HG02678 (cell line): Measurements from ENCODE around the gene PARN.

ENCODE experiments used
- ATAC-seq: cut with Tn5 transposase; IDR thresholded peaks from one replicate; pipeline ENCODE4 v1.9.1; 2021; ENCODE audit warnings: mild to moderate bottlenecking, moderate library complexity; ENCODE audit not compliant: unreplicated experiment

The PARN gene

DNA sequence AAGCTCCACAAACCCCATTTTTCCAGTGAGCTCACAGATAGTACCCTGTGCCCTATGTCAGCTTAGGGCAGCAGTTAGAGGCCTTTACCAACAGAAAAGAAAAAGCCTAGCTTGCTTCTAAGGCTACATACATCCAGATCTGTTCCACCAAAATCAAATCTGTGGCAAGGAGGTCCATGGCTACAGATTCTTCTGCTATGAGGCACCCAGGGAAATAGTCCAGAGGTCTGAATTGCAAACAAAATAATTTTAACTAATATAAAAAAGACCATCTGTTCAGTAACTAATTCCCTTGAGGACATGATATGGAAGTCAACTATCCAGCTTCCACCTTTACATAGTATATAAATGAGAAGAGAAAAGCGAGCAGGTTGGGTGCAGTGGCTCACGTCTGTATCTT, 129.3 kb downstream of the PARN start:
- ATAC-seq, result no peak

DNA sequence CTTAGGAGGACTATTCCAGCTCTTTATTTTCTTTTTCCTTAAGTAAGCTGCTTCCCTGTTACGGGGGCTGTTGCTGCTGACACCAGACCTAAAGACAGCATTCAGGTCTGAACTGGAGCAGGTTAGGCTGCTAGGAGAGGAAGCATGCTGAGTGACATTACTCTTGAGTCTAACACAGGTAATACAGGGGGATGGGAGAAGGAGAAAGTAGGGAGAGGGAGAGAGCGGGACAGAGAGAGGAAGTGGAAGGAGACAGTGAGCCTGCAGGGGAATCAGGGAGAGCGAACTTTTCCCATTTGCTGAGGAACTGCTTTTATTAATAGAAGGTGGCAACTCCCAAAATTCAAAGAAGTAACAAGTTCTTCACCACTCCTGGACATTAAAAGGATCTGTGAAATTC, 130.9 kb downstream of the PARN start:
- no peak for ATAC-seq

DNA sequence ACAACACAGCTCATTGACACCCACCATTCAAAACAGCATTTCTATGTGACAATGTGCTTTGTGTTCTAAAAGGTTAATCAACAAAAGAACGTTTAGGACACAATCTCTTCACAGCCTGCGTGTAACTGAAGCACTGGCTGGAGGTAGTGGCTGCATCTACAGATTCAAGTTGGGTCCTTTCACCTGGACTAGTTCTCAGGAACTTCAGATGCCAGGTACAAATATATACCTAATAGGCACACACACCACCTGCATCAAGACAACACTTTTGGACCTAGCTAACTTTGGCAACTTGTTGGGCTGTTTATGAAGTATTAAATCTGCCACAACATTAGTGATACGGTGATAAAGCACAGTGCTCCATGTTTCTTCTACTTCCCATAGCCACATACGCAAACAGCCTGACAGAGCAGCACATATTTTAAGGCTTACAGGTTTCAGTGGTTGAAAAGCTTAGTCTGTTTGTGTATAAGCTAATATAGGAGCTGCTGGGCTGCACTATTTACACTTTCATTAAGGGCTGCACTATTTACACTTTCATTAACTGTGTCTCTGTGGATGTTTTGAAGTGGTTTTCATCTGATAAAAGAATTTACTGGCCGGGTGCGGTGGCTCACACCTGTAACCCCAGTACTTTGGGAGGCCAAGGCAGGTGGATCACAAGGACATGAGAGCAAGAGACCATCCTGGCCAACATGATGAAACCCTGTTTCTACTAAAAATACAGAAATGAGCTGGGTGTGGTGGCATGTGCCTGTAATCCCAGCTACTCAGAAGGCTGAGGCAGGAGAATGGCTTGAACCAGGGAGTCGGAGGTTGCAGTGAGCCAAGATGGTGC, 132.6 kb downstream of the PARN start:
- no peak for ATAC-seq

- no peak for ATAC-seq
These were observed 133.3 kb downstream of the PARN start for GRCh38 chr16:14496786-14497185.

DNA sequence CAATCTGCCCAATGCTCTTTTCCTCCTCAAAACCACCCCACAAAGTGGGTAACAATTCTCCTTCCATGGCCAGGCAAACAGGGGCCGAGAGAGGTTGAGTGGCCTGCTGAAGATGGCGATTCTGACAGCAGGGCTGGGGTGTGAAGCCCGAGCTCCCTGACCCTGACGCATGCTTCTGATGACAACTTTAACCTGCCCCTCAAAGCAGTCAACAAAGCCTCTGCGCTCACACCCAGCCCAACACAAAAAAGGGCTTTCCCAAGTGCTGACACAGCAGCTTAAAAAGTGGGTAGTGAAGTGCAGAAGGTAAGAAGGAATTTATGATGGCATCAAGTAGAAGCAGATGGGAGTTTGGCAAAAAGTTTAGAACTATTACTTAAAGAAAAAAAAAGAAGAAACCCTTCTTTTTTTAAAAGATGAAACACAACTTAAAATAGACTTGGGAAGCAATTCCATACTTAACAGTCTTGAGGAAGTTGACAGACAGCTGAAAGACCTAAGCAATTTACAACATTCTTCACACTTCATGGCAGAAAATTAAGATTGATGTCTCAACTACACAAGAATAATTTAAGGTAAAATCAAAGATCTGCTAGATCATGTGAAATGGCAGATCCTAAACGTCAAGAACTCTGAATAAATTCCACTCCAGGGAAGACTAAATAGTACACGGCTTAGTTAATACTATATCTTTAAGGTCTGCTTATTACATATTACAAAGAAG, 133.9 kb downstream of the PARN start:
- no peak for ATAC-seq

DNA sequence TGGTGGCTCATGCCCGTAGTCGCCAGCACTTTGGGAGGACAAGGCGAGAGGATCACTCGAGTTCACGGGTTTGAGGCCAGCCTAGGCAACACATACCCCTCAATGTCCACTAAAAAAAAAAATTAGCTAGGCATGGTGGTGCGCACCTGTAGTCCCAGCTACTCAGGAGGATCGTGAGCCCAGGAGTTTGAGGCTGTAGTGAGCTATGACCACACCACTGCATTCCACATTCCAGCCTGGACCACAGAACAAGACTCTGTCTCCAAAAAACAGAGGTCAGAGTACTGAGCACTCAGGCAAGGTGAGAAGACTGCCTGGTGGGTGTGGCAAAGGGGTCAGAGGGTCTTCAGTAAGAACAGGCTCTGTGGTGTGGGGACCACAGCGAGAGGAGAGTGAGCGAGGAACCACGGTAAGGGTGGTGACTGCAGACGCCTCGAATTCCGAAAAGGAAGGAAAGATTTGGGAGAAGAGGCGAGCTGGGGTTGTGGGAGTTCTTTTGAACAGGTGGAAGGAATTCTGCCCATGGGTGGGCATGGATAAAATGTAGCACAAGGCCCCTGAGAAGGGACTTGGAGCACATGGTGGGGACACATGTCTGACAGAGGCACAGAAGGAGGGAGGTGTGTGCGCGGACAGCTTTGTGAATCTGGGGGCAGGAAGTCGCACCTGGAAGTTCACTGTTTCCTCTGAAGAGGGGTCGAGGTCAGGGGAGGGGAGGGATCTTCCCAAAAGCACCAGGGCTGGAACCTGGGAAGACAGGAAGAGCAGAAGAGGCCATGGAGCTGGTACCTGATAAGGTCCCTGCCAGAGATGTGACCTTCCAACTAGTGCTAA, 134.6 kb downstream of the PARN start:
- no peak for ATAC-seq

GRCh38 chr16:14494396-14494966, 135.6 kb downstream of the PARN start:
- no peak for ATAC-seq

- ATAC-seq, result no peak
These were observed 136.3 kb downstream of the PARN start for GRCh38 chr16:14493791-14494190.

GRCh38 chr16:14492614-14493013, 137.4 kb downstream of the PARN start:
- ATAC-seq, result no peak

GRCh38 chr16:14491861-14492529, 138.1 kb downstream of the PARN start:
- ATAC-seq, result no peak

DNA sequence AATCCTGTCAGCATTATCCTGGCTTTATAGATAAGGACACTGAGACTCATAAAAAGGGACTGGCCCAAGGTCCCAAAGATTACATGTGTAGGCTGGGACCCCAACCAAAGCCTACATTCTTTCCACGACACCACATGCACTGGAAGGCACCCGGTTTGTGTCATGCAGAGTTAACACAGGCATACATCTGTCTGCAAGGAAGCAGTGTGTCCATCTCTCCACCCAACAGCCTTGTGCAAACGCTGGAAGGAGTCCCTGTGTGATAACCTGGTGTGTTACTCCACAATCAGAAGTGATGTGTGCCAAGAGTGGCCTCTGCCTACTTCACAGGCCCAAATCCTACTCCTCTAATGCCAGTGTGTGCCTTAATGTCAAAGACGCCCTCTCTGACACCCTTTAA, 139.8 kb downstream of the PARN start:
- no peak for ATAC-seq

DNA sequence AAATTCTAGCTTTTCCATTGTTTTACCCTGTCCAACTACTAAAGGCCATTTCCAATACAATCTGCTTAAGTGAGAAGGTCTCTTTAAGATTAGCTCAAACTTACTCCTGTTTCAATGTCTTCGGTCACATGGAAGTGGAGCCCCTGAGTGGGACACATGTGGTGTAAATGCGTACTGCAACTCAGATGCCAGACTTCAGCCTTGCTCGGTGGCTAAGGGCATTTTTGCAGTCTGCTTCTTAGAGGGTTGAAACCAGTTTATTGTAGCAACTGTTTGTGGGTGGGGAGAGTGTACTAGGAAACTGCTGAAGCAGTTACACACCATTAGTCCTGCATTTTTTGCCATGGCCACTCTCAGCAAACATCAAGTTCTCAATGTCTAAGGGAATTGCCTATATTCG, 140.6 kb downstream of the PARN start:
- no peak for ATAC-seq

- ATAC-seq, result no peak
These were observed 142.5 kb downstream of the PARN start for GRCh38 chr16:14487579-14487978.

DNA sequence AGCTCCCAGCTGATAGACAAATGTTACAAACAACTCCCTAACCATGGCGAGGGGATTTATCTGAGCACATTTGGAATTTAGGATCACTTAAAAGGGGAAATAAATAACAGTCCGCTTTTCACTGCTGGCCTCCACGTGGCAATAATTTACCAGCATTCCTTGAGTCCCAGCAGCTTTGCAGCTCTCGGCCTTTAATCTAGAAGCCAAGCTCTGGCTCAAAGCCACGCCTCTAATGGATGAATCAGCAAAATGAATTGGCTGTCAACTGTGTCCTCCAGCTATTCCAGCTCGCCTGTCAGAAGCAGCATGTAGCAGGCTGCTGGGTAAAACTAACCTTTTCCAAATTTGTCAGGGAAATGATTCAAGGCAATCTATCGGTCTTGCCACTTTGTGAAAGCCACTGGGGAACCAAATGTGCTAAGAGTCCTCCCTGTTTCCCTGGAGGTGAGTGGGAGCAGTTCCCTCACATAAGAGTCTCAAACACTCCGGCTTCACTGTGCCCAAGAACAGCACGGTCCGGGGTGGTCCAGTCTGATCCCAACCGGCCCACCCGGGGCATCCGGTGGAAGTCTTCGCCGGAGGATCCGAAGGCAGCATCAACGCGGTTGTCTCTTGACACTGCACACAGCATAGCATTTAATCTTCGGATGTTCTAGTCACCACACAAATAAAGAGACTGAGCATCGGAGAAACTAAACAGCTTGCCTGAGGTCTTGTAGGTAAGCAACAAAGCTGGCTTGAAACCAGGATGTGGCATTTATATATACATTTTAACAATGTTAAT, 143.3 kb downstream of the PARN start:
- no peak for ATAC-seq

DNA sequence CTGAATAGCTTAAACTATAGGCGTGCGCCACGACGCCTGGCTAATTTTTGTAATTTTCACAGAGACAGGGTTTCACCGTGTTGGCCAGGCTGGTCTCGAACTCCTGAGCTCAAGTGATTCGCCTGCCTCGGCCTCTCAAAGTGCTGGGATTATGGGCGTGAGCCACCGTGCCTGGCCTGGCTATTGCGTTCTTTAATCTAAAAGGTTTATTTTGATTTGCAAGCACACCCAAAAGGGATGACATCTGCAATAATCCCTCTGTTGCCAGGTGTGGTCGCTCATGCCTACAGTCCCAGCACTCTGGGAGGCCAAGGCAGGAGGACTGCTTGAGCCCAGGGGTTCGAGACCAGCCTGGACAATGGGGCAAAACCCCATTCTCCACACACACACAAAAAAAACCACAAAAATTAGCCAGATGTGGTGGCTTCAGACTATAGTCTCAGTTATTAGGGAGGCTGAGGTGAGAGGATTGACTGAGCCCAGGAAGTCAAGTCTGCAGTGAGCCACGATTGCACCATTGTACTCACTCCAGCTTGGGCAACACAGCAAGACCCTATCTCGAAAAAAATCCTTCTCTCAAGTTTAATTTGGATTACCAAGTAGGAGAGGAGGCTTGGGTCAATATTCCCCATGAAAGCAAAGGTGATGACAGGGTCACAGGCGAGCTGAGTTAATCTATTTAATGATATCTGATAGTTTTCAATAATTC, 144.1 kb downstream of the PARN start:
- ATAC-seq, result no peak

DNA sequence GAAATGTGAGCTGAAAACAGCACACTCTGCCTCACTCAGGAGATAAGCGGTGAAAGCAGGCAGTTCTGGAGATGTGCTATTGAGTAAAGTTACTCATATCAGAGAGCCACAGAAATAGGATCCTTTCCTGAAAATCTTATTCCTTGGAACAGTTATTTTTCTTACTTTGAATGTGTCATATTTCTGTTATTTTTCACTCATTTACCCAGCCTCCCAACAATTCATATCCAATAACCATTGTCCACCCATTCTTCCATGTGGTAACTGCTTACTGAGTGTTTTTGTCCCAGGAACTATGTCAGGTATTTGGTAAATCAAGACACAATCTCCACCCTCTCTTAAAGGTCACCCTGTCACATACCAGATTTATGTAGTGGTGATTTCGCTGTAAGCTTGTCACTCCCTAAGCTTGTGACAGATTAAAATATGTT, 144.9 kb downstream of the PARN start:
- ATAC-seq, result no peak

DNA sequence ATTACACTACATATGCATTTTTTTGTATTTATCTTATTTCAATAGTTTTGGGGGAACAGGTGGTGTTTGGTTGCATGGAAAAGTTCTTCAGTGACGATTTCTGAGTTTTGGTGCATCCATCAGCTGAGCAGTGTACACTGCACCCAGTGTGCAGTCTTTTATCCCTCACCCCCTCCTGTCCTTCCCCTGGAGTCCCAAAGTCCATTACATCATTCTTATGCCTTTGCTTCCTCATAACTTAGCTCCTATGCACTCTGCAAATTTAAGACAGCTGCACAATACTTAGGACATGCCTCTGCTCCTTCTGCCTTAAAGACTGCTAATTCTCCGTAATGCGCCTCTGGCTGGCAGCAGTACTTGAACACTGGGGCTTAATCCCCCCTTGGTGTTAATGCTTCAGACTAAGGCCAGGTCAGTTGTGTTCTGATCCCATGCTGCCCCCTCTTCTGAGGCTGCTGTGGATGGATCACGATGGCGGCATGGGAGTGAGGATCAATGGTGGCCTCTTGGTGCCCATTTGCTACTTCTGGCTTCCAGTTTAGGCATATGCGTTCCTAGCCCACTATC, 146.2 kb downstream of the PARN start:
- ATAC-seq, result no peak

DNA sequence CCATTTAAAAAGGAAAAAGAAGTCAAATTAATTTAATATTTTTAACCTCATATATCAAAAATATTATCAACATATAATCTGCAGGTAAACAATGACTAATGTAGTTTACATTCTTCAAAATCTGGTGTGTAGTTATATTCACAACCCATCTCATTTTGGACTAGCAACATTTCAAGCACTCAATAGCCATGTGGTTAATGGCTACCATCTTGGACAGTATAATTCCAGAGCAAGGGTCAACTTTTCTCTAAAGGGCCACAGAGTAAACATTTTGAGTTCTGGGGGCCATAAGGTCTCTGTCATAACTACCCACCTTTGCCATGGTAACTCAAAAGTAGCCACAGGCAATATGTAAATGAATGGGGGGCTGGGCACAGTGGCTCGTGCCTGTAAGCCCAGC, 153.9 kb downstream of the PARN start:
- ATAC-seq, result no peak
